Esophagus squamous epithelium (tissue), 4 donors: ENCODE measurements around the gene ST6GALNAC3.

Experiments used
- CTCF ChIP-seq, 6 experiments: fragments of 450-650 bp in 4 of 6; fragments of 200-600 bp in 2 of 6; sonication (generic) in 2 of 6; IDR thresholded peaks; one replicate each; pipeline ENCODE4 v1.5.1; 2016 to 2019; ENCODE audit warnings: antibody characterized with exemption in 6 of 6, mild to moderate bottlenecking in 4 of 6, moderate library complexity in 4 of 6
- POLR2A ChIP-seq, 4 donors: fragments of 450-650 bp; IDR thresholded peaks; one replicate each; pipeline ENCODE4 v1.6.1; 2017; ENCODE audit warnings: antibody characterized with exemption in 4 of 4, mild to moderate bottlenecking in 4 of 4, moderate library complexity in 3 of 4

GRCh38 chr1:76219366-76219818 is 144.8 kb downstream of the ST6GALNAC3 start:
- no peak for TF ChIP-seq CTCF (IDR thresholded peaks at IDR 0.05)
- TF ChIP-seq POLR2A (IDR thresholded peaks at IDR 0.05): no peak
